Fibroblast of villous mesenchyme (primary cell): ENCODE results near the gene ITGA11. TPM values are rescaled to one million over a fixed set of nuclear protein-coding genes. Genes with fewer than 3 reads are reported as not detected.

ENCODE experiments used
- DNase-seq: peaks from one replicate; pipeline ENCODE4 v3.0.0-alpha.2; 2010; ENCODE audit warnings: low read depth
- H3K4me3 ChIP-seq: 2 replicates; pipeline ENCODE4 v1.5.1; 2011; ENCODE audit warnings: low read depth, mild to moderate bottlenecking, low read length
- total RNA-seq: library from RNA; depleted of rRNA; stranded (reverse); fragments of >200 nt; gene quantifications from 2 replicates; pipeline ENCODE4 v1.2.3, GENCODE V29; 2012
- TF ChIP-seq, protein P1 (sequence below): IDR thresholded peaks from 2 replicates; pipeline ENCODE4 v1.5.1; 2012; ENCODE audit warnings: low read depth, mild to moderate bottlenecking, low read length; ENCODE audit not compliant: insufficient read depth

The ITGA11 gene
- total RNA-seq, 1 donor = 87.7 TPM

DNA sequence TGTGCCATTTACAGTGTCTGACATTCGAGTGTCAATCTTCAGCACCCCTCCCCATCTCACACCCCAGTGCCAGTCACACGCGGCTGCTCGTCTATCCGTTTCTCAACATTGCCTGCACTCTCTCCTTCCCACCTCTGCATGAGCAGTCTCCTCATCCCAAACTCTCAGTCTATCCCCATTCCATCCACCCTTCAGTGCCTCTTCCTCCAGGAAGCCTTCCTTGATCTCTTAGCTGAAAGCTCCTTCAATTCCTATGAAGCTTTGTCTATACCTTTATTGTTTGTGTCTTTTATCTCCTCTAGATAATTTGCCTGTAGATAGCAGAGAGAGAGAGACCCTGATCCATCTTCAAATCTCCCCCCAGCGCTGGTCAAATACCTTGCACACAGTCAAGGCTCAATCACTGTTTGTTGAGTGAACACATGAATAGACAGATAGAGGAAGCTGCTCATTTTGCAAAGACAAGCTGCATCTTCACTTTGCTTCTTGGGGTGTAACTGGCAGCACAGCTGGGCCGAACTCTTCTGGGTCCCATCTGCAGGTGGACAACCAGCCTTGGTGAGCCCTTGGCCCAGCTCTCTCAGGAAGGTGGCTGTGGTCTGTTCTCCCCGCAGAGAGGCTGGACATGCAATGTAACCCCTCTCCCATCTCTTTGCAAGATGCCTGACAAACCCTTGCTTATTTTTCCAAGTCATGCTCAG is 52.8 kb downstream of the ITGA11 start:
- TF ChIP-seq, protein P1, sequence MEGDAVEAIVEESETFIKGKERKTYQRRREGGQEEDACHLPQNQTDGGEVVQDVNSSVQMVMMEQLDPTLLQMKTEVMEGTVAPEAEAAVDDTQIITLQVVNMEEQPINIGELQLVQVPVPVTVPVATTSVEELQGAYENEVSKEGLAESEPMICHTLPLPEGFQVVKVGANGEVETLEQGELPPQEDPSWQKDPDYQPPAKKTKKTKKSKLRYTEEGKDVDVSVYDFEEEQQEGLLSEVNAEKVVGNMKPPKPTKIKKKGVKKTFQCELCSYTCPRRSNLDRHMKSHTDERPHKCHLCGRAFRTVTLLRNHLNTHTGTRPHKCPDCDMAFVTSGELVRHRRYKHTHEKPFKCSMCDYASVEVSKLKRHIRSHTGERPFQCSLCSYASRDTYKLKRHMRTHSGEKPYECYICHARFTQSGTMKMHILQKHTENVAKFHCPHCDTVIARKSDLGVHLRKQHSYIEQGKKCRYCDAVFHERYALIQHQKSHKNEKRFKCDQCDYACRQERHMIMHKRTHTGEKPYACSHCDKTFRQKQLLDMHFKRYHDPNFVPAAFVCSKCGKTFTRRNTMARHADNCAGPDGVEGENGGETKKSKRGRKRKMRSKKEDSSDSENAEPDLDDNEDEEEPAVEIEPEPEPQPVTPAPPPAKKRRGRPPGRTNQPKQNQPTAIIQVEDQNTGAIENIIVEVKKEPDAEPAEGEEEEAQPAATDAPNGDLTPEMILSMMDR = no peak
- DNase-seq = no peak
- H3K4me3 ChIP-seq = no peak overlapping the region

DNA sequence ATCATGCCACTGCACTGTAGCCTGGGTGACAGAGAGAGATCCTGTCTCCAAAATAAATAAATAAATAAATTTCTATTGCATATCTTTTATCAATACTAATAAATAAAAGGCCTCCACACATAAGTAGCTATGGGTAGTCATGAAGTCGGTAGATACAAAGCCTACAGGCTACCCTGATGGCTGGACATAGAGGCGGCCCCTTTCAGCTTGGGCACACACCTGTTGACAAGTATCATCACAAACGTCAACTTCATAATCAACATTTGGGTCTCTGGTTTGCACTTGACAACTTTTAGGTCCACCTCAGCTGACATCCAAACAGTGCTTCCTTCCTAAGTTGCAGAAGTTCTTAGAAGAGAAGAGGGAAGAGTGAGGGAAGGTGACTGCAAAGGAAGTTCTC is 53.4 kb downstream of the ITGA11 start:
- TF ChIP-seq, protein P1 = no peak
- no peak for DNase-seq
- no peak overlapping the region for H3K4me3 ChIP-seq

DNA sequence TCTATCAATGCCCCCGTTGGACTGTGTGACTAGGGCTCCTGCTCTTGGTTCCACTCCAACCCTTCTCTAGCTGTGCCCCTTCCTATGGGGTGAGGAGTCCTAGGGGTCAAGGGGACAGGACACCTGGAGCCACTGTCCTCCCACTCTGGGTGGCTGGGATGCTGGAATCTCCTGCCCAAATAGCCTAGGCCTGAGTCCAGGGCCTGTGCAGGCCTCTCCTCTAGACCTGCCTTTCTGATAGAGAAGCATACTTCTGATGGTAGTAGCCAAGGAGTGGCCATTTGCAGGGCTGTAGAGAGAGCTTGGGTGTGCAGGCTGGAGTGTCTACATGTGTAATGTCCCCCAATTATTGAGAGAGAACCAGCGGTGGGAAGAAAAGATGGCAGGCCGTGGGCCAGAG is 54.2 kb downstream of the ITGA11 start:
- DNase-seq = no peak
- TF ChIP-seq, protein P1 = no peak
- no peak overlapping the region for H3K4me3 ChIP-seq

DNA sequence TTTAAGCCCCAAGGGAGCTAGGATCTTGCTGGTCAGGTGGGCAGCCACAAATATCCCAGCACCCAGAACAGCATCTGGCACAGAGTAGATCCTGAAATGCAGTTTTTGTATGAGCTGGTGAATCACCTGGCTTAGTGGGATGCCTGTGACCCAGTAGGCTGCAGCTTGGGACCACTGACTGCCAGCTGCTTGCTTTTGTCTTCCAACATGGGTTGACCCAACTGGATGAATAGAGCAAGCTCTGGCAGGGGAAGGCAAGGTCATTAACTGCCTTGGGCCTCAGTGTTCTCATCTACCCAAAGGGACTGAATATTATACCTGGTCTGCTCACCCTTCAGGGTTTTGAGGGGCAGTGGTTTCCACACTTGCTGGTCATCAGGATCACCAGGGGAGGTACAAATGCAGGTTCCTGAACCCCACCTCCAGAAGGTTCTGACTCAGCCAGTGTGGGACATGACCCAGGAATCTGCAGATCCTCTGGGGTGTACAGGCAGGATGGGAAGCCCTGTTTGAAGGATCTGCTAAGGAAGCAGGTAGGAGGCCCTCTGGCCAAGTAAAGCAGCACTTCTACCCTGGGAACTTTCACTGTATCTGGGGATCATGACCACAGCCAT is 55.4 kb downstream of the ITGA11 start:
- TF ChIP-seq, protein P1 = no peak
- DNase-seq = no peak
- no peak overlapping the region for H3K4me3 ChIP-seq

DNA sequence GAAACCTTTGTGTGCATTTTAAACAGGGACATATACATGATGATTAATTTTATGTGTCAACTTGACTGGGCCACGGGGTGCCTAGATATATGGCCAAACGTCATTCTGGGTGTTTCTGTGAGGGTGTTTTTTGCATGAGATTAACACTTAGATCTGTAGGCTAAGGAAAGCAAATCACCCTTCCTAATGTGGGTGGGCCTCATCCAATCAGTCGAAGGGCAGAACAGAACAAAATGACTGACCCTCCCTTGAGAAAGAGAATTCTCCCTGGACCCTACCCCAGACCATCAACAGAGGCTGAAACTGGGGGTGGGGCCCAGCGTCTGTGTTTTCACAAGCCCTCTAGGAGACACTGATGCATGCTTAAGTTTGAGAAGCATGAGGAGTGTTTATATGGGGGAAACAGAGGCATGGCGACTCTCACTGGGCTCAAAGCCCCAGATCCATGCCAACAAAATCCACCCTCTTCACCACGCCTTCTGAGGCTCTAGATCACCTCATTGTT is 56.2 kb downstream of the ITGA11 start:
- TF ChIP-seq, protein P1 = no peak
- no peak overlapping the region for H3K4me3 ChIP-seq
- DNase-seq = no peak

DNA sequence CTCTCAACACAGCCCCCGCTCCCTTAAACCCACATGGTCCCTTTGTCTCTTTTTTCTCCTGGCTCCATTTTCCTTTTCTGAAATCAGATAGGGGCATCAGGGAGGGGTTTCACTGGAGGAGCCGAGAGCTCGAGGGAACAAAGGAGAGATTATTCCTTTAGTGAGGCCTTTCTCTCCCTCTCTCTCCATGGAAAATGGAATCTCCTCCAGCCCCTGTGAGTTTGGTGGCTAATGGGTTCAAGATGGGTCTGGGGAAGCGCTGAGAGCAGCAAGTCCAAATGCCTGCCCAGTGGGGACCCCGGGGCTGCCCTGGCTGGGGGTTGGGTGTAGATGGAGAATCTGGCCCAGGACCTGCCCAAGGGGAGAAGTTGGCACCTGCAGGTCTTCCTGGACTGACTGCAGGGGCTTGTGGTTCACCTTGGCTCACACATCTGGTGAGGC is 56.8 kb downstream of the ITGA11 start:
- H3K4me3 ChIP-seq = no peak overlapping the region
- DNase-seq = no peak
- TF ChIP-seq, protein P1 = no peak
